IMR-90 (cell line): ENCODE measurements around the gene RNF149. TPM values are rescaled to one million over a fixed set of nuclear protein-coding genes. Genes with fewer than 3 reads are reported as not detected.

Experiments
- CEBPB ChIP-seq: IDR thresholded peaks from 2 replicates; pipeline ENCODE4 v1.6.1; 2012; ENCODE audit warnings: low read depth, low read length, improper control_type of control experiment
- CHD1 ChIP-seq: IDR thresholded peaks from 2 replicates; pipeline ENCODE4 v1.6.1; 2012; ENCODE audit warnings: low read depth, low read length, improper control_type of control experiment
- CTCF ChIP-seq: conservative IDR thresholded peaks from 2 replicates; pipeline ENCODE4 v1.5.1; 2012; ENCODE audit warnings: mild to moderate bottlenecking, low read depth, low read length, improper control_type of control experiment
- ELK1 ChIP-seq: fragments of 150-350 bp; IDR thresholded peaks from 2 replicates; pipeline ENCODE4 v1.6.1; 2016; ENCODE audit warnings: low read depth, mild to moderate bottlenecking, low read length, moderate library complexity, borderline replicate concordance
- polyA plus RNA-seq, 3 experiments: library from polyadenylated mRNA; depleted of rRNA; stranded (reverse); fragments of >200 nt; gene quantifications; 2 replicates each; pipeline ENCODE4 v1.2.3, GENCODE V29; 2012; ENCODE audit warnings: low replicate concordance in 1 of 3
- total RNA-seq: library from RNA; depleted of rRNA; stranded (reverse); fragments of >200 nt; gene quantifications from 2 replicates; pipeline ENCODE4 v1.2.3, GENCODE V29; 2012

The RNF149 gene
- total and polyA plus RNA-seq, 2 of the 4 experiments (the other 2 are of a cell fraction), result 14.5 to 18.6 TPM

GRCh38 chr2:101308432-101309210, at the start of gene RNF149 (continued):
- TF ChIP-seq CTCF (no peak), CHD1 (no peak), ELK1 (no peak), CEBPB (peak; percentile 96)
